Stimulated activated CD4-positive, alpha-beta T cell treated with anti-CD3 and anti-CD28 coated beads, Interleukin-1b, Interleukin-23, amount 100 ng/mL, for 48 hours (primary cell): ENCODE results near the gene GART.
"Not testable (repeated sequence)": the region's sequence is repeated elsewhere in the genome, so short reads cannot be mapped to it uniquely, and the experiment has no call there.

Experiments
- DNase-seq: peaks from one replicate; pipeline ENCODE4 v3.0.0-alpha.2; 2020

GART gene

GRCh38 chr21:33541756-33542639 lies at the start of gene GART:
TSS of gene GART (minus strand) at chr21:33542117. CDS start at chr21:33539315, 2,802 bp downstream.
- peak; percentile 84 for DNase-seq

GRCh38 chr21:33588485-33589335 lies 46.8 kb upstream of the GART start, which contains the start of gene DONSON:
TSS of gene DONSON (minus strand) at chr21:33588684. CDS start at chr21:33588641, 43 bp downstream.
- DNase-seq = peak; percentile 83

- DNase-seq = peak; percentile 14
Observed at GRCh38 chr21:33587792-33588484, 46.0 kb upstream of the GART start.

GRCh38 chr21:33586927-33587326 lies 45.0 kb upstream of the GART start:
- no peak for DNase-seq

- DNase-seq = no peak
Observed at GRCh38 chr21:33584455-33584854, 42.5 kb upstream of the GART start.

GRCh38 chr21:33578959-33579542 lies 37.1 kb upstream of the GART start:
- no peak for DNase-seq

GRCh38 chr21:33578214-33578613 lies 36.3 kb upstream of the GART start:
- DNase-seq = no peak

- DNase-seq = not testable (repeated sequence)
Observed at GRCh38 chr21:33576741-33577141, 34.8 kb upstream of the GART start.

- no peak for DNase-seq
Observed at GRCh38 chr21:33572350-33572749, 30.4 kb upstream of the GART start.

GRCh38 chr21:33569991-33570390 lies 28.1 kb upstream of the GART start:
- no peak for DNase-seq

GRCh38 chr21:33568448-33568847 lies 26.5 kb upstream of the GART start:
- DNase-seq = no peak

- no peak for DNase-seq
Observed at GRCh38 chr21:33567914-33568313, 26.0 kb upstream of the GART start.

- DNase-seq = no peak
Observed at GRCh38 chr21:33566514-33566913, 24.6 kb upstream of the GART start.

GRCh38 chr21:33562389-33562788 lies 20.5 kb upstream of the GART start:
- DNase-seq = no peak

GRCh38 chr21:33561373-33561772 lies 19.5 kb upstream of the GART start:
- DNase-seq = no peak

- no peak for DNase-seq
Observed at GRCh38 chr21:33560965-33561364, 19.0 kb upstream of the GART start.

GRCh38 chr21:33559813-33560212 lies 17.9 kb upstream of the GART start:
- DNase-seq = no peak

GRCh38 chr21:33558777-33559421 lies 17.0 kb upstream of the GART start:
- no peak for DNase-seq

GRCh38 chr21:33557447-33557846 lies 15.5 kb upstream of the GART start:
- DNase-seq = no peak

- DNase-seq = no peak
Observed at GRCh38 chr21:33554982-33555344, 13.0 kb upstream of the GART start.

- no peak for DNase-seq
Observed at GRCh38 chr21:33554236-33554981, 12.5 kb upstream of the GART start.
